ENCODE data around the gene UGT1A4.

Gene UGT1A4

DNA sequence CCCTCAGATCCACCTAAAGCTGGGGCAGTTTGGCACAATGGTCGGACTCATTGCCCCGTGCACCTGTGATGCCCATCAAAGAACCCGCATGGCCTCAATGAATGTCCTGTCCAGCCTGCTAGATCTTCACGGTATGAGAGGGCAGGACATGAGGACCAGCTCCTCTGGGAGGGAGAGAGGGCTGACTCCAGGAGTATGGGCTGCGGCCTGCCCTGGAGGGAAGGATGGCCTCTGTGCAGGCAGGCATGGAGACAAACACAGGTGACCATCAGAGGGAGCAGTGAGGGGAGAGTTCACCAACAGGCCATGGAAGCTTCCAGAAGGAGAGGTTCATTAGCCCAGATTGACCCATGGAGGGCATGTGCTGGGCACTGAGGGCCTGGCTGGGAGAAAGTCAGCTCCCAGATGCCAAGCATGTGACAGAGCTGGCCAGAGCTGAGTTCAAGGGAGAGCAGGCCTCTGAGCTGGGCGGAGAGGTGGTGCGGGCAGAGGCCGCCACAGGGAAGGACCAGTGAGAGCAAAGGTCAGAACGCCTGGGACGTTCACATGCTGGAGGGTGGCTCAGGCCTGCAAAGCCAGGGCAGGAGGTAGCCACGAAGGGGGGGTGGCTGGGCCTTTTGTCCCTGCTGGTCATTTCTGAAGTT, 99.6 kb downstream of the UGT1A4 start:
- H3K4me3 ChIP-seq (ENCODE audit: low read depth, low read length), result no peak overlapping the region
- TF ChIP-seq, protein P1, sequence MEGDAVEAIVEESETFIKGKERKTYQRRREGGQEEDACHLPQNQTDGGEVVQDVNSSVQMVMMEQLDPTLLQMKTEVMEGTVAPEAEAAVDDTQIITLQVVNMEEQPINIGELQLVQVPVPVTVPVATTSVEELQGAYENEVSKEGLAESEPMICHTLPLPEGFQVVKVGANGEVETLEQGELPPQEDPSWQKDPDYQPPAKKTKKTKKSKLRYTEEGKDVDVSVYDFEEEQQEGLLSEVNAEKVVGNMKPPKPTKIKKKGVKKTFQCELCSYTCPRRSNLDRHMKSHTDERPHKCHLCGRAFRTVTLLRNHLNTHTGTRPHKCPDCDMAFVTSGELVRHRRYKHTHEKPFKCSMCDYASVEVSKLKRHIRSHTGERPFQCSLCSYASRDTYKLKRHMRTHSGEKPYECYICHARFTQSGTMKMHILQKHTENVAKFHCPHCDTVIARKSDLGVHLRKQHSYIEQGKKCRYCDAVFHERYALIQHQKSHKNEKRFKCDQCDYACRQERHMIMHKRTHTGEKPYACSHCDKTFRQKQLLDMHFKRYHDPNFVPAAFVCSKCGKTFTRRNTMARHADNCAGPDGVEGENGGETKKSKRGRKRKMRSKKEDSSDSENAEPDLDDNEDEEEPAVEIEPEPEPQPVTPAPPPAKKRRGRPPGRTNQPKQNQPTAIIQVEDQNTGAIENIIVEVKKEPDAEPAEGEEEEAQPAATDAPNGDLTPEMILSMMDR (IDR thresholded peaks at IDR 0.05; ENCODE audit: low read depth, low read length), result no peak
- no peaks in the 10 kb centered on the region for H3K36me3 ChIP-seq
- H3K9me3 ChIP-seq (ENCODE audit: severe bottlenecking), result no peaks in the 10 kb centered on the region
- DNase-seq, result peak; percentile 4
- no peak overlapping the region for H3K27ac ChIP-seq
- H3K27me3 ChIP-seq (ENCODE audit: insufficient read depth, low read depth, severe bottlenecking), result no peaks in the 10 kb centered on the region

DNA sequence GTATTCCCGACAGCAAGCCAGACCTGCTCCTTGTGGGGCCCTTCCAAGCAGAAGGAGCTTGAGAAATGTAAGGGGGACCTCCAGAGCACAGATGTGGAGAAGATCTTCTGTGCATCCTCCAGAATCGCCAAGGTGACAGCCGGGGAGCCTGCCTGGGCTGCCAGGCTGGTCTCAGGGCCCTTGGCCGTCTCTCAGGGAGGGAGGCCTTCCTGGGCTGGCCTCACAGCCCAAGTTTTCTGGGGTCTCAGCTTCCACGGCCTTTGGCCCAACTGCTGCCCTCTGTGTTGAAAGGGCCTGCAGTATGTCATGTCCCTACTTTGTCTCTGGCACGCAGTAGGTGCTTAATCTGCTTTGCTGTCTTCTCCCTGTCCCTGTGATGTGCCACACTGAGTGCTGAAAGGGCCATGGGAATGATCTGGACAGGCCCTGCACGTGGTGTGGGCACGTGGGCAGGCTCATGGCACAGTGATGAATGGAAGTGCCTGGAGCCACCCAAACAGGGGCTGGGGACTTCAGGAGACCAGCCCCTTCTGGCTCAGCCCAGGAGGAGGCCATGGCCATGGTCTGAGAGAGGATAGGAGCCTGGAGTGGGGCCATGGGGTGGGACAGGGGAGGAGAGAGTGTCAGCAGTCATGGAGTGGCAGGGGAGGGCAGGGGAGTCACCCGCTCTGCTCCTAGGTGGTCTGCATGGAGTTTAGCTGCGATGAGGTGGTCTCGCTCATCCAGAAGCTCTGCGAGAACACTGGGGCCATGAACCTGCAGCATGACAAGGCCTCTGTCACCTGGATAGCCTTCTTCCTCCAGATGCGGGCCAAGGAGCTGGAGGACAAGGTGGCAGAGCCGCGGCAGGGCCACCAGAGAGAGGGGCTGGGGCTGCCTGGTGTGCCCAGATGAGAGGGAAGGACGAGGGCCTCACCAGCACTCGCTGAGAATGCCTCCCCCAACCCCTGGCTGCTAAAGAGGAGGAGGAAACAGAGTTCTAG, 100.4 kb downstream of the UGT1A4 start:
- H3K9me3 ChIP-seq (ENCODE audit: severe bottlenecking), result no peaks in the 10 kb centered on the region
- TF ChIP-seq, protein P1 (IDR thresholded peaks at IDR 0.05; ENCODE audit: low read depth, low read length), result no peak
- no peak overlapping the region for H3K27ac ChIP-seq
- H3K4me3 ChIP-seq (ENCODE audit: low read depth, low read length), result no peak overlapping the region
- no peaks in the 10 kb centered on the region for H3K27me3 ChIP-seq (ENCODE audit: insufficient read depth, low read depth, severe bottlenecking)
- no peaks in the 10 kb centered on the region for H3K36me3 ChIP-seq
- DNase-seq, result peak; percentile 2

DNA sequence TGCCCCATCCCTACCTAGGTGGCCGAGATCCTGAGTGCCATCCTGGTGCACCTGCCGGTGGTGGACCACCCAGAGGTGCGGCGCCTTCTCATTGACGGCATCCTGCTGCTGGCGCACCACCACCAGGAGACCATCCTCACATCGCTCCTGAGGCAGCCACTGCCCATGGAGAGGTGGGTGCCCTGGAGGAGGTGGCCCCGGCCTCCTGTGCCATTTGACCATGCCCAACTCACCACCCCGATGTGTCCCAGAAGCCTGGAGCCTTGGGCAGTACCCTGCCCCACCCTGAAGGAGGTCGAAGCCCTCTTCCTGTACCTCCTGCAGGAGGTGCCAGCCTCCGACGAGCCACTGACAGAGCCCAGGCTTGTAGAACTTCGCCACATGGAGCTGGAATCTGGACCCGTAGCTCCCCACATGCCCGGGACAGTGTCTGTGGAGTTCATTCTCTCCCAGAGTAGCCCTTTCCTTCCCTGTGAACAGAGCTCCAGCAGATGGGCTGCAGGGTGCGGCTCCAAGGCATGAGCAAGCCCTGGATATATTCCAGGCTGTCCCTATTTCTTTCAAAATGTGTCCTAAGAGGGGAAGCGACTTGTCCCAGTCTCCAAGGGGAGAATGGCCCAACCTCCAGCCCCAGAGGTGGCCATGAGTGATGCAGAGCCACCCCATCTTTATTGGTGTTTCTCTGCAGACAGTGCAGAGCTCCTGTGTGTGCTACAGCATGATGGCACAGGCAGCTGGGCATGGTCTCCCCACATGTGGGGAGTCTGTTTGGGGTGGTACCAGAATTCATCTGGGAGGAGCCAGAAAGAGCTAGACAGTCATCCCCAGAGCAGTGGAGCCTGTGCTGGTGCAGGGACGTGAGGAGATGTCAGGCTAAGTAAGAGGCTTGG, 101.6 kb downstream of the UGT1A4 start:
- H3K9me3 ChIP-seq (ENCODE audit: severe bottlenecking), result no peaks in the 10 kb centered on the region
- no peak overlapping the region for H3K27ac ChIP-seq
- H3K4me3 ChIP-seq (ENCODE audit: low read depth, low read length), result no peak overlapping the region
- H3K27me3 ChIP-seq (ENCODE audit: insufficient read depth, low read depth, severe bottlenecking), result no peaks in the 10 kb centered on the region
- H3K36me3 ChIP-seq, result no peaks in the 10 kb centered on the region
- peak; percentile 1 for DNase-seq
- TF ChIP-seq, protein P1 (IDR thresholded peaks at IDR 0.05; ENCODE audit: low read depth, low read length), result no peak

DNA sequence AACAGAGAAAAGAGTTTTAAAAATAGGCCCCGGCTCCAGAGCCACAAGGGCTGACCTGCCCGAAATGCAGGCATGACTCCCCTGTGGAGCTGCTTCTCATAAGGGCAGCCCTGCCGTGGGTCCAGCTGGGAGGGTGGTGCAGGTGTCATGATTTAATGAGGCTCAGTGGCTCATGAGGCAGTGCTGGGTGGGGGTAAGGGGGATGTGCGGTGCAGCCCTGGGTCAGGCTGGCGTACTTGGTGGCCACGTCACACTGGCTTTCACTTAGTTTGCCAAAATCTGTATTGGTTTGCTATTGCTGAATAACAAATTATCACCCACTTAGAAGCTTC, 102.2 kb downstream of the UGT1A4 start:
- no peak overlapping the region for H3K4me3 ChIP-seq (ENCODE audit: low read depth, low read length)
- peak; percentile 5 for DNase-seq
- TF ChIP-seq, protein P1 (IDR thresholded peaks at IDR 0.05; ENCODE audit: low read depth, low read length), result no peak
- no peaks in the 10 kb centered on the region for H3K27me3 ChIP-seq (ENCODE audit: insufficient read depth, low read depth, severe bottlenecking)
- no peaks in the 10 kb centered on the region for H3K36me3 ChIP-seq
- no peaks in the 10 kb centered on the region for H3K9me3 ChIP-seq (ENCODE audit: severe bottlenecking)
- H3K27ac ChIP-seq, result no peak overlapping the region

DNA sequence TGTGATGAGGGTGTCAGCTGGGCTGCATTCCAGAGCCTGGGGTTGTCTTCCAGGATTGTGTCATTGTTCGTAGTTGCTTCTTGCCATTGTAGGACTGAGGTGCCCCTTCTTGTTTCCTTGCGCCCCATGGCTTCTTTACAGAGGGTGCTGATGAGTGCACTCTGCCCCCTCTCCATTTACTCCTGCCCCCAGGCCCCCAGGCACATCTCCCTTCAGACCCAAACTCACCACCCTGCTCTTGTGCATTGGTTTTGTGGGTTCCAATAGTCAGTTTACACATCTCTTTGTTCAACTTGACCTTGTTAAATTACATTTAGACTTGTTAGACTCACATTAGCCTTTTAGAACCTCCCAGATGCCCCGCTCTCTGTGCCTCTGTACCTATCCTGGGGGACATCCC, 102.7 kb downstream of the UGT1A4 start:
- no peaks in the 10 kb centered on the region for H3K36me3 ChIP-seq
- no peak for DNase-seq
- H3K9me3 ChIP-seq (ENCODE audit: severe bottlenecking), result no peaks in the 10 kb centered on the region
- no peak overlapping the region for H3K4me3 ChIP-seq (ENCODE audit: low read depth, low read length)
- TF ChIP-seq, protein P1 (IDR thresholded peaks at IDR 0.05; ENCODE audit: low read depth, low read length), result no peak
- H3K27me3 ChIP-seq (ENCODE audit: insufficient read depth, low read depth, severe bottlenecking), result no peaks in the 10 kb centered on the region
- H3K27ac ChIP-seq, result no peak overlapping the region

All from WERI-Rb-1 (cell line).